Hindlimb muscle (tissue), 1 donor: ENCODE results near the gene SMPD3. TPM values are rescaled to one million over a fixed set of nuclear protein-coding genes. Genes with fewer than 3 reads are reported as not detected.

Experiments used
- DNase-seq: peaks from one replicate; pipeline ENCODE4 v3.0.0-alpha.2; 2013
- polyA plus RNA-seq: library from polyadenylated mRNA; unstranded; fragments of 120-200 nt; gene quantifications from one replicate; pipeline ENCODE4 v1.2.1, GENCODE V29; 2013; ENCODE audit not compliant: insufficient read length

Gene SMPD3
- polyA plus RNA-seq, 1 donor = 0.68 TPM

- DNase-seq = no peak
Measured at GRCh38 chr16:68433316-68433715, 15.0 kb downstream of the SMPD3 start.

DNA sequence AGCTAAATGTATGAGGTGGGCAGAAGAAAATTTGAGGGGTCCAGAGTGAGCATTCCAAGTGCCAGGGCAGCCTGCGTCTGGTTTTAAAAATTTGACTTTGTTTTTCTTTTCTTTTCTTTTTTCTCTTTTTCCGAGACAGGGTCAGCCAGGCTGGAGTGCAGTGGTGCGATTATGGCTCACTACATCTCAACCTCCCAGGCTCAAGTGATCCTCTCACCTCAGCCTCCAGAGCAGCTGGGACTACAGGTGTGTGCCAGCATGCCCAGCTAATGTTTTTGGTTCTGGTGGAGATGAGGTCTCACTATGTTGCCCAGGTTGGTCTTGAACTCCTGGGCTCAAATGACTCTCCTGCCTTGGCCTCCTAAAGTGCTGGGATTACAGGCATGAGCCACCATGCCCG lies 15.6 kb downstream of the SMPD3 start:
- no peak for DNase-seq

- DNase-seq = no peak
Measured at GRCh38 chr16:68429076-68429854, 19.0 kb downstream of the SMPD3 start.

GRCh38 chr16:68427649-68428303 lies 20.5 kb downstream of the SMPD3 start:
- no peak for DNase-seq

DNA sequence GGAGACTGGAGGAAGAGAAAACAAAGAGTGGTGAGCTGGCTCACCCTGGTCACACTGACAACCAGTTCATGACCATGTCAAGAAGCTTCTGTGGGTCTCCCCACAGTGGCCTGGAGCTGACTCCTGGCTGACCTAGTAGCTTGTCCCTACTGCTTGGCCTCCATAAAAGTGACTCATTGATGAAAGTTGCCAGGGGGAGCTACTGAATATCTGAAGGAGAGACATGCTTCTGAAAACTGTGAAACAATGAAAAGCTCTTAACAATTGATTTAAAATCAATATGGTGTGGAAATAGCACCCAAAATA lies 22.0 kb downstream of the SMPD3 start:
- no peak for DNase-seq

GRCh38 chr16:68425498-68426346 lies 22.6 kb downstream of the SMPD3 start:
- DNase-seq = no peak

GRCh38 chr16:68423771-68424170 lies 24.5 kb downstream of the SMPD3 start:
- no peak for DNase-seq

DNA sequence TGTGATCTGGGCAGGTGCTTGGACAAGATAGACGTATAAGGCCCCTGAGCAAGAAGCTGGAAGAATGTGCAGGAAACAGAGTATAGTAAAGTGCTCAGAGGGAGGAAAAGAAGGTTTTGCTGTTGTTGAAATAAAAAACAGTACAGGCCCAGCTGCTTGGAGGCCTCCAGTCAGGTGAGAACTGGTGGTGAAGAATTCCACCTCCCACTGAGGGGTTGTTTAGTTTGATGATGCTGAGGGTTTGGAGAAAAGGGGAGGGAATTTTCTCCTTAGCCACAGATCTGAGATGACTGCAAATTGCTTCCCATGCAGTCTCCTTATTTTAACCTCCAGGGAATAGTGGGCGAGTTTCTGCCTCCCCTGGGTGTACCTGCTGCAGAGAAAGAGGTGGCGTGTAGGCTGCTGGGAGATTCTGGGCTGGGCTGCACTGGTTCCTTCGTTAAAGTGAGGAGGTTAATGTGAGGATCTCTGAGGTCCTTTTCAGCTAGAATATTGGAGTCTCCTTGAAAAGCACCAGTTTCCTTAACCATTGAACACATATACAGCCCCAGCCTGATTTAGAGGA lies 25.8 kb downstream of the SMPD3 start:
- DNase-seq = no peak

DNA sequence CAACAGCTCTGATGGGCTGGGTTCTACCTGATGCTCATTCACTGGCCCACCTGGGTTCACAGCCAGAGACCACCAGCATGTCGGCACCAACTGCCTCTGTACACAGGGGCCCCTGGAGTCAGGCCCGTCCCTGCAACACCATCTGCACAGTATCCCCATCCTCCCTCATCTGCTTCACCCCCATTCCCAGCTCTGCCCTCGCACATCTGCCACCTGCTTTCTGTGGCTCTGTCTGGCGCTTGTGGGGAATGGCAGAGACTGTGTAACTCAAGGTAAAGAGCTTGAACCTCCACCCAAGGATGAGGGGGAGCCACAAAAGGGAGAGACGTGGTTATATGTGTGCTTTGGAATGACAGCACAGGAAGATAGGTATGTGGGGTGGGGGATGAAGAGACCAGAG lies 27.2 kb downstream of the SMPD3 start:
- DNase-seq = no peak

GRCh38 chr16:68420366-68420942 lies 27.9 kb downstream of the SMPD3 start:
- no peak for DNase-seq

GRCh38 chr16:68417711-68418301 lies 30.5 kb downstream of the SMPD3 start:
- DNase-seq = no peak

- no peak for DNase-seq
Measured at GRCh38 chr16:68416057-68417046, 32.0 kb downstream of the SMPD3 start.

DNA sequence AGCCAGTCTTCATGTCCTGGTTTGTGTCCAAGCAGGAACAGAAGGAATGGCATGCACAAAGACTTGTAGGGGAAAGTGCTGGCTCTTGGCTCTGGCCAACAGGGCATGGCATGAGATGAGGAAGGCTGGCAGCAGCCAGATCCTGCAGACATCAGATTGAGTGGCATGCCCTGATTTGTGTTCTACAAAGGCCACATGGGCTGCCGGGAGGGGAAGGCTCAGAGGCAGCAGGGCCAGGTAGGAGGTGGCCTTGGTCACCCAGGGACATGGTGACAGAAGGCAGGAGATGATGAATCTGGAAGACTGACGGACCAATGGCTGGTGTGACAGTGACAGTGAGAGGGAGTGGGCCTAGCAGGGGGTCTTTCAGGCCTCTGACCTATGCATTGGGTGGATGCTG lies 33.7 kb downstream of the SMPD3 start:
- DNase-seq = no peak

DNA sequence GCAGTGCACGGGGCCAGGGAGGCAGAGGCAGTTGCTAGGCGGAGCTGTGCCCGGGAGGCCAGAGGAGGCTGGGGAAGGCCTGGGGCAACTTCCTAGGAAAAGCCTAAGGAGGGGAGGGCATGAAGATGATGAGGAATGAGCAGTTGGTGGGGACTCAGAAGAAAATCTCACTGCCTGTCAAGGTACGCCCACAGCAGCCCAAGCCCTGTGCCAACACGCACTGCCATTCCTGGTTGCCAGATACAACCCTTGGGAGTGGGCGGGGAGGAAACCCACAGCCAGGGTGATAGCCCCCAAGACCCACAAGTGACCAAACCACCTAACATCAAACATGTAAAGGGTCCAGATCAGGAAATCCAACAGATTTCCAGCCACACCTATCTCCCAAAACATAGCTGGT lies 36.2 kb downstream of the SMPD3 start:
- DNase-seq = no peak

DNA sequence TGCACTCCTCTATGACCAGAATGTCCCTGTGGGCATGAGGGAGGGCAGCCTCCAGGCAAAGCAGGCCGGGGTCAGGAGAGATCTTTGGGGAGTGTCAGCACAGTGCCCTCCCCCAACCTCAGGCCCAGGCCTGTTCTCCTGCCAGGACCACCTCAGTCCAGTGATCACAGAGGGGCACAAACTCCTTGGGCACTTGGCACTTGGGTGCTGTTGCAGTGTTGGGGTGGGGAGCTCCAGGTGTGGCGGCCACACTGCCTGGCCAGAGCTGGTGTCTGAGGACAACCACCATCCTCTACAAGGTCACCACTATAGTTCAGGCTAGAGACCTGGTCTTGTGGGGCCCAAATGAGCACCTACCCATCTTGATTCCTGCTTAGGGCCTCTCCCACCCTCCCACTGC lies 37.2 kb downstream of the SMPD3 start:
- DNase-seq = no peak

DNA sequence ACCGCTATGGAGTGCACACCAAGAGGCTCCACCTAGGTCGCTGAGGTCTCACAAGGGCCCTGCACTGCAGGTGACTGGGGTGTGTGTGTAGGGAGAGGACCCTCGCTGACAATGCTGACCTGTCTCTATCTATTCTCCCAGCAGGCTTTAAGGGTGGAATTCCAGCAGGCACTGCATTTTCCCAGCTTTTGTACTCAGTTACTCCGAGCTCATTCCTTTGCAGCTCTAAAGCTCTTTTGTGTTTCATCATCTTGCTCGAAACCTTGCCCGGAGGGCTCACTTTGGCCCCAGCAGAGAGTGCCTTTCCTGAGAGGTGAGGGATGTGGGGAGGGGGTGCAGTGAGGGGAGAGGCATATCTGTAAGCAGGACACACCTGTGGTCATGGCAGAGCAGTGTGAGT lies 39.3 kb downstream of the SMPD3 start:
- DNase-seq = no peak

GRCh38 chr16:68408428-68408827 lies 39.9 kb downstream of the SMPD3 start:
- no peak for DNase-seq

- no peak for DNase-seq
Measured at GRCh38 chr16:68406458-68407152, 41.7 kb downstream of the SMPD3 start.

- DNase-seq = no peak
Measured at GRCh38 chr16:68404736-68405345, 43.5 kb downstream of the SMPD3 start.

DNA sequence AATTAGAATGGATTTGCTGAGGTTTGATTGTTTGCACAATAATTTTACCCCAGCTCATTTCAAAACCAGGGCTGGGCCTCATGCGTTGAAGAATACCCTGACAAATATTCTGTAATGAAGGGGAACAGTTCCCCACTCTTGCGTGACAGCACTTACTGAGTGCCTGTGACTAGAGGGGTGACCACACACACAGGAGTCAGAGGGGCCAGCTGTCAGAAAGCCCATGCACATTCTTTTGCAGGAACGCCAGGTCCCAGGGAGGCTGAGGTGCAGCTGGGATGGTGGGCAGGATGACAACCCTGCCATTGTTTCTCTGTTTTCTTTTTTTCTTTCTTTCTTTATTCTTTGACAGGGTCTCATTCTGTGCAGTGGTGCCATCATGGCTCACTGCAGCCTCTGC lies 44.6 kb downstream of the SMPD3 start:
- DNase-seq = no peak
